Measurements from ENCODE around the gene CERS1.

CERS1 gene

GRCh38 chr19:18886972-18887371 lies 9.0 kb downstream of the CERS1 start:
- POLR2A ChIA-PET (ENCODE audit: low non-redundant PET), result no interaction called here
- CTCF ChIA-PET, result no interaction called here

DNA sequence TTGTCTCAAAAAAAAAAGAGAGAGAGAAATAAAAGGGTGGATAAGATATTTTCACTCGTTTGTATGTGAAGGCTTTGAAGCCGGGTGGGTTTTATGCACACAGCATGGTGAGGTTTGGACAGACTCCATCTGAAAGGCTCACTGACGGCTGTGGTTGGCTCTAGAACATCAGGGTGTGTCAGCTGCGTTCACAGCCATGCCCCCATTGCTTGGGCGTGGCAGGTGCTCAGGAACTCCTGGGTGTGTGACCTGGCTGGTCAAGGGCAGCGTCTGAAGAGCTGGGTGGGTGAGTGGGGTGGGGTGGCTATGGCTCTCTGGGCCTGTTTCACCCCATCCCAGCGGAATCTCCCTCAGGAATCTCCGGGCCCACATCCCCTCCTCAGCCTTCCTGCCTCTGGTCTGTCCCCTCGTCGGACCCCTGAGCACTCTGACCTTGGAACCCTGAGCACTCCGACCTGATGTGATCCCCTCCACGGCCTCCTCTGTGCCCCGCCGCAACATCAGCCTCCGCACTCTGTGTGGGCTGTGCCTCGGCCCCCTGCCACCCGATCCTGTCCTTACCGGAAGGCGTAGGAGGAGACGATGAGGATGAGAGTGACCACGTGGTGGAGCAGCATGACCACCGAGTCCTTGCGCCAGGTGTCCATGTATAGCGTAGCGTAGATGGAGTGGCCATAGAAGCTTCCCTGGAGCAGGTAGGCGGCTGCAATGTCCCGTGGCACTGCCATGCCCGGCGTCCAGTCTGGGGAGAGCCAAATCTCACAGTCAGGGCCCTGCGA lies 12.2 kb downstream of the CERS1 start:
- ChIA-PET POLR2A (ENCODE audit: low non-redundant PET) (no interaction called here), CTCF (no interaction called here)
- no peak overlapping the region for H3K27ac ChIP-seq
- DNase-seq (ENCODE audit: low spot score), result no peak
- TF ChIP-seq CTCF (conservative IDR thresholded peaks at IDR 0.05; ENCODE audit: low read depth), result no peak

More at GRCh38 chr19:18886972-18887371, 9.0 kb downstream of the CERS1 start:
- no peak for TF ChIP-seq CTCF (conservative IDR thresholded peaks at IDR 0.05; ENCODE audit: low read depth)
- H3K27ac ChIP-seq, result no peak overlapping the region
- no peak for DNase-seq (ENCODE audit: low spot score)

GRCh38 chr19:18881491-18881890 lies 14.5 kb downstream of the CERS1 start:
- CTCF ChIA-PET, result interaction anchor here (1.5 kb wide), 1 partner anchor 15 kb away, joined by 5 read pairs; no protein-coding TSS in a partner anchor

DNA sequence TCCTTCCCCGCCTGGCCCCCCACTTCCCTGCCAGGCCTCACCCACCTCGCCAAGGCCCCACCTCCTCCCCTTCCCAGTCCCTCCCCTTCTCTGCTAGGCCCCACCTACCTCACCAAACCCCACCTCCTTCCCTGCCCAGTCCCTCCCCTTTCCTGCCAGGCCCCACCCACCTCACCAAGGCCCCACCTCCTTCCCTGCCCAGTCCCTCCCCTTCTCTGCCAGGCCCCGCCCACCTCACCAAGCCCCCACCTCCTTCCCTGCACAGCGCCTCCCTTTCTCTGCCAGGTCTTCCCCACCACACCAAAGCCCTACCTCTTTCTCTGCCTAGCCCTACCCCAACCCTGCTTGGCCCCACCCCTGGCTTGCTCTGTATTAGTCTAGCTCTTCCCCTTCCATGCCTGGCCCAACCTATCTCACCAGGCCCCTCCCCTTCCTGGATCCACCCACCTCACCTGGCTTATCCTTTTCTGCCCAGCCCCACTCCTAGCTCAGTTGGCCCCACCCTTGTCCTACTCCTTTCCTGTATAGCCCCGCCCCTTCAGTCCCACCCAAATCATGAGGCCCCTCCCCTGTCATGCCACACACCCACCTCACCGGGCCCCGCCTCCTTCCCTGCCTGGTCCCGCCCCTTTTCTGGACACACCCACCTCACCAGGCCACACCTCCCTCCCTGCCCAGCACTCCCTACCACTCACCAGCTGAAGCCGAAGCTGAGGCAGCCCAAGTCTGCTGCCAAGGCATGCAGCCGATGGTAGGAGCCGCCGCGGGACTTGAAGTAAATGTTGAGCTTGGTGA lies 16.2 kb downstream of the CERS1 start:
- POLR2A ChIA-PET (ENCODE audit: low non-redundant PET), result no interaction called here
- DNase-seq (ENCODE audit: low spot score), result peak; percentile 59

More at GRCh38 chr19:18881491-18881890, 14.5 kb downstream of the CERS1 start:
- no peak for DNase-seq (ENCODE audit: low spot score)
- H3K27ac ChIP-seq, result no peak overlapping the region
- no peak for TF ChIP-seq CTCF (conservative IDR thresholded peaks at IDR 0.05; ENCODE audit: low read depth)
- POLR2A ChIA-PET (ENCODE audit: low non-redundant PET), result no interaction called here

DNA sequence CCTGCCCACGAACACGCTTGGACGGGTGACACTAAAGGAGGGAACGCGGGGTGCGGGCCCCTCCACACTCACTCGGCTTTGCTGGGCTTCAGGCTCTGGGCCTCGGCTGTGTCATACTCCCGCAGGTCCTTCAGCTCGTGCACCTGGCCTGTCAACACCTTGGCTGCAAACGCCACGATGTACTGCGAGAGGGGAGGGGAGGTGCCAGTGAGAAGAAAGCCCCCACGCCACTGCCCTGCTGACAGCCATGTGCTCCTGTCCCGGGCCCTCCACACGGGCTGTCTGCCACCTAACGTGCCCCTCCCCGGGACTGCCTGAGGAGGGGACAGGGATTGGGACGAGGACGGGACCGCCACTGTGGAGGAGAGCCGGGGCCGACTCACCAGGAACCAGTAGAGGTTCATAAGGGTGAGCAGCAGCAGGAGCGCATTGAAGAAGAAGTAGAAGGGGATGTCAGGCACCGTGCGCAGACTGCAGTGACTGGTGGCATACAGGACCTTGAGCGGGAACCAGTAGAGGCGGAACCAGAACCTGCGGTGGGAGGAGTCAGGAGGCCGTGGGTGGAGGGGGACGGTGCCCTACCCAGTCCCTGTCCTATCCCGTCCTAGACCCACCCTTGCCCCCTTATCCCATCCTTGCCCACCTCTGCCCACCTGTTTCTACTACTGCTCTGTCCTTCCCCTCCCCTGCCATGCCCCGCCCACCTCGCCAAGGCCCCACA lies 16.9 kb downstream of the CERS1 start:
- POLR2A ChIA-PET (ENCODE audit: low non-redundant PET), result no interaction called here
- CTCF ChIA-PET, result interaction anchor here (0.6 kb wide), 1 partner anchor 17 kb away, joined by 3 read pairs; no protein-coding TSS in a partner anchor
- no peak for TF ChIP-seq CTCF (conservative IDR thresholded peaks at IDR 0.05; ENCODE audit: low read depth)
- peak overlapping the region; percentile 5; the same call in 1 of the 2 replicates for H3K27ac ChIP-seq
- DNase-seq (ENCODE audit: low spot score), result no peak

More for the DNA sequence above, 16.2 kb downstream of the CERS1 start:
- TF ChIP-seq CTCF (conservative IDR thresholded peaks at IDR 0.05; ENCODE audit: low read depth), result no peak
- peak overlapping the region; percentile 17 for H3K27ac ChIP-seq
- CTCF ChIA-PET, result interaction anchor here (0.5 to 1.5 kb wide), 2 partner anchors 14 to 339 kb away, joined by 3 to 5 read pairs; no protein-coding TSS in a partner anchor
